NT2/D1 (cell line): ENCODE measurements around the gene CXCL16.

ENCODE experiments used
- SUZ12 ChIP-seq: IDR thresholded peaks from 2 replicates; pipeline ENCODE4 v1.6.1; 2011; ENCODE audit not compliant: insufficient read length, insufficient read depth; ENCODE audit errors: extremely low read depth
- YY1 ChIP-seq: IDR thresholded peaks from 2 replicates; pipeline ENCODE4 v1.6.1; 2011; ENCODE audit not compliant: insufficient read length, insufficient read depth
- ZNF274 ChIP-seq: IDR thresholded peaks from 2 replicates; pipeline ENCODE4 v1.6.1; 2011; ENCODE audit warnings: mild to moderate bottlenecking, low read depth, low read length

DNA sequence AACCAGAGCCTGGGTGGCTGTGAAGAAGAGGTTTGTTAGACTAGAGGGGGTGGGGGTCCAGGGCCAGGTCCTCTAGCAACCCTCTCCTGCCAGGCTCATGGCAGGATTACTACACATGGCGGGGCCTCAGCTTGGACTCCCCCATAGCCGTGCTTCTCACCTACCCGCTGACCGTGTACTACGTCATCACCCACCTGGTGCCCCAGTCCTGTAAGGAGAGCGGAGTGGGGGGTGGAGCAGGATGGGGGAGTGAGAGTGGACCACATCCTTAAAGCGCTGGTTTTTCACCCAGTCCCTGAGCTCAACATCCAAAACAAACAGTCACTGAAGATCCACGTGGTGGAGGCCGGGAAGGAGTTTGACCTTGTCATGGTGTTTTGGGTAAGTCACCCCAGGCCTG is 4.2 kb upstream of the CXCL16 start:
- TF ChIP-seq YY1 = no peak
- TF ChIP-seq ZNF274 = no peak
- TF ChIP-seq SUZ12 = no peak
